Daoy (cell line): ENCODE results near the gene BTG1. TPM values are rescaled to one million over a fixed set of nuclear protein-coding genes. Genes with fewer than 3 reads are reported as not detected.
"Not testable (repeated sequence)": the region's sequence is repeated elsewhere in the genome, so short reads cannot be mapped to it uniquely, and the experiment has no call there.

ENCODE experiments used
- DNase-seq: peaks from one replicate; pipeline ENCODE4 v3.0.0-alpha.2; 2015; ENCODE audit warnings: low read depth
- total RNA-seq: library from RNA; depleted of rRNA; stranded (reverse); fragments of >200 nt; shearing (Covaris generic); gene quantifications from 2 replicates; pipeline ENCODE4 v1.2.3, GENCODE V29; 2014

BTG1 gene
- total RNA-seq, 1 experiment from 2014 or later = 5.4 TPM

DNA sequence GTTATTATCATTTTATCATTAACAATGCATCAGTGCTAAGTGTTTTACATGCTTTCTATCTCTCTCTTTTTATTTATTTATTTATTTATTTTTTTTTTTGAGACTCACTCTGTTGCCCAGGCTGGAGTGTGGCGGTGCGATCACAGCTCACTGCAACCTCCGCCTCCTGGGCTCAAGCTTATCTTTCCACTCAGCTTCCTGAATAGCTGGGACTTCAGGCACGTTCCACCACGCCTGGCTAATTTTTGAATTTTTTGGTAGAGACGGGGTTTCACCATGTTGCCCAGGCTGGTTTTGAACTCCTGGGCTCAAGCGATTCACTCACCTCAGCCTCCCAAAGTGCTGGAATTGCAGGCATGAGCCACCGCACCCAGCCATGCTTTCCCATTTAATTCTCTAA lies 3.9 kb upstream of the BTG1 start:
- no peak for DNase-seq

DNA sequence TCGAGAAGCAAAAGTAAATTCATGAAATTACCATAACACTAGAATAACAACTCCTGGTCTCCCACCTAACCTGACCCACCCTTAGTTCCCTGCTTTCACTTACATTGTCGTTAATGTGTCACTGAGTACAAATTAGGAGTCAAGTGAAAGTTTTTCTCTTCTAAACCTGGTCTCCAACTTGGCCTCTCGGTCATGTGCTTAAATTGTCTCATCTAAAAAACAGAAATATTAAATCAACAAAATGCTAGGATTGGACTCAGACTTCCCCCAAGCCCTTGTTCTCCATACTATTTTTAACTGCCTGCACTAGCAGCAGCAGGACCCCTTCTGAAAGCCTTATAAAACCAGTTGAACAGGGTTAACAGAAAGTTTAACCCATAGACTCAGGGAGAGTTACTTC lies 1.8 kb upstream of the BTG1 start:
- no peak for DNase-seq

DNA sequence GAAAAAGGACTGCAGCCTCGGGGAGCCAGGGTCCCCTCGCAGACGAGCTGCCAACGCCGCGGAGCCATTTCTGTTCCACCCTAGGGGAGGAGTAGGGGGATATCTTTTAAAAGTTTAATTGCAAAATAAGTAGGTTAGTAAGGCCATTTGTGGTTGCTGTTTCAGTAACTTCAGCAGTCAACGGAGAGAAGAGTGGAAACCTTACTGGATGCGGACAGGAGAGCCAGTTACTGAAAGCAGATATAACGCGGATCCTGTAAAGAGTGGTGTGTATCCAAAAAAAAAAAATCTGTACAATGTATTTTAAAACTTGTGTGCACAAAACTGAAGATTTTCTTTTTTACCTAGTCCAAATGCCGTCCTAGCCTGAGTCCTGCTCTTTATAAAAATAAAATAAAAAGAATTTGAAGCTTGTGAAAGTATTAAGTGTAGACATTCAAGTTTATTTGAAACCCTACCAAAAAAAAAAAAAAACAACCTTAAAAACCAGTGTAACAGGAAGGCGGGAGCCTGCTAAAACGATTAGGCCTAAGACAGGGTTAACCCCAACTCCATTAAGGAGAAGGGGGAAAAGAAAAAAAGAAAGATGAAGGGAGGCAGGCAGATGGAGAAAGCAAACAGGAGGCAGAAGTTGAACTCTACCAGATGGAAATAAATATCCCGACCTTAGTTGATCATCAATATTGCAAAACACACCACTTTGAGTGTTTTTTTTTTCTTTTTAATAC lies 1.0 kb upstream of the BTG1 start:
- no peak for DNase-seq

DNA sequence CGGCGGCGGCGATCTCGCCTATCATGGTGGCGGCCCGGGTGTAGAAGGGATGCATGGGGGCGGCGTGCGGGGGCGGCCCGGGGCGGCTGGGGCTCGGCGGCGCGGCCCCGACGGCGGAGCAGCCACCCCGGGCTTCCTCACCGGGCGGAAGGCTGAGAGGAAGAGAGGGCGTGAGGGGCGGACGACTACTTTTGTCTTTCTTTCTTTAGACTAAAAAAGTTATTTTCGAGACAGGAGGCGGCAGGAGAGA lies 240 bp downstream of the BTG1 start:
- no peak for DNase-seq

DNA sequence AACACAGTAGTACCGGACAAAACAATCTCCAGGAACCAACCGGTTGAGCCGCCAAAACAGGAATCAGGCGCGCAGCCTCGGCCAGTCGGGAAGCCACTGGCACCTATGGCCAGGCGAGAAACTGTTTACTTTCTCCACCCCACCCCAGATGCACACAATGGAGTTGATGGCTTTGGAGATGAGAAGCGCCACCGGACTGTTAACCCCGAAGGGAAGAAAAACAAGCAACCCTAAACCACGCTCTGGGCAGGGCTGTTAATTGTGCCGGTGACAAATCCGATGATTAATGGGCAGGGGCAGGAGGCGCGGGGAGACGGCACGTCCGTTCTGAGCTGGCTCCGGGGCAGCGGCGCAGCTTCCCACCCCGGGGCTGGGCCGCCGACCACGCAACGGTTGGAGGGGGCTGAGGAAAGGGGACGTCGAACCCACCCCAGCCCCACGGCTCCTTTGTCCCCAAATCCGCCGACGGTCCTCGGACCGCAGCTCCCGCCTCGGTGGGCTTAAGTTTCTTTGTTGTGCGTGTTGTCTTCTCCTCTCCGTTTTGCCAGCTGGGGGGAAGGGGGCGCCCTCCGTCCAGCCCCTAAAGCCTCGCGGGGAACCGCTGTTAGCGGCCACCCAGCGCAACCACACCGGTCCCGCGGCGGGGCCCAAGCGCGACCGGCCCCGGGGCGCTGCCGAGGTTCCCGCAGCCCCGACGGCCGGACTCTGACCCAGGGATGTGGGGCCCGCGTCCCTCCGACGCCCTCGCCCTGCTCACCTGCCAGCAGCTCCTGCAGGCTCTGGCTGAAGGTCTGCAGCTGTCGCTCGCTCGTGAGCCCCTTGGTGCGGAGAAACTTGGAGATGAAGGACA lies 790 bp downstream of the BTG1 start:
- peak; percentile 87 for DNase-seq

DNA sequence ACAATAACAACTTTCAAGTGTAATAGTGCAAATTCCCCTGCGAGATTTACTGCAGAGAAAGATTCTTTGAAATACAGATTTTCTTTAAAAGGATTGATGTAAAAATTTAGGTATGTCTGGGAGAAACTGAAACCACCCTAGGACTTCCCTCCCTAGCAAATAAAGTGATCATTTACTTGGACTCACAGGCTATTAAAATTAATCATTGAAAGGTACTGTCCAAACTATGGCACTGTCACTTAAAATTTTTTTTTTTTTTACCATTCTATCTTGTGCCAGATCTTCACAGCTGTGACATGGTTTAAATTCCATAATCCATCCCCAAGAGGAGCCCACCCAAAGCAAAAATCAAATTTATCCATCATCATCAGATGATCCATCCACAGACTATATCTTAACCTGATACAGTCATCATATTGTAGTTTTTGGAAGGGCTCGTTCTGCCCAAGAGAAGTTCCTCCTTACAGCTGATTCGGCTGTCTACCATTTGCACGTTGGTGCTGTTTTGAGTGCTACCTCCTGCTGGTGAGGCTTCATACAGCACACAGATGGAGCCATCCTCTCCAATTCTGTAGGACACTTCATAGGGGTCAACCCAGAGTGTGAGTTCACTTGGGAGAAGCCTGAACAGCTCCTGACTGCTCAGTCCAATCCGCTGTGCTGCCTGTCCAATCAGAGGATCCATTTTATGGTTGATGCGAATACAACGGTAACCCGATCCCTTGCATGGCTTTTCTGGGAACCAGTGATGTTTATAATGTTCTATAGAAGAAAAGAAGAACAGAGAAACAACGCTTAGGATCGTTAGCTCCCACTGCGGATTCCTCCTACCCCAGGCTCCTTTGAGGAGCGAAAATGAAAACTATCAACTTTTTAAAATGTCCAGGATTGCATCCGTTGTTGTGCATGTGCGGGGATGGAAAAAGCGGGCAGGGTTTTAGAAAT lies 1.7 kb downstream of the BTG1 start:
- DNase-seq = peak; percentile 82

DNA sequence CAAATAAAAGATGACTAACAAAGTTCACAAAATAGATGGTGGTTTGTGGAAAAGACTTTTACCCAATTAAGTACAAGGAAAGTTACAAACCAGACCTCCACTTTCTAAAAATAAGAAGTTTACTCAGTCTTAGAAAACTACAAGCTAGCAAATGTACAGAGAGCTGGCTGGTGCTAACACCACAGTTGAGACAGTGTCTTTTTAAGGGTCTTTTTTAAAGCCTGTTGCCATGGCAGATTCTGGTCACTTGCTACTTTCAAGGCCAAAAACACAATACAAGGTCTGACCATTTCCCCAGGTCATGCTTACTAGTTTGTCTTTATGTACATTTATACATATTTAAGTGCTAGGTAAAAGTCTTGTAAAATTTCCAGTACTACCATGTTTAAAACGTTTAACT lies 2.4 kb downstream of the BTG1 start:
- no peak for DNase-seq

DNA sequence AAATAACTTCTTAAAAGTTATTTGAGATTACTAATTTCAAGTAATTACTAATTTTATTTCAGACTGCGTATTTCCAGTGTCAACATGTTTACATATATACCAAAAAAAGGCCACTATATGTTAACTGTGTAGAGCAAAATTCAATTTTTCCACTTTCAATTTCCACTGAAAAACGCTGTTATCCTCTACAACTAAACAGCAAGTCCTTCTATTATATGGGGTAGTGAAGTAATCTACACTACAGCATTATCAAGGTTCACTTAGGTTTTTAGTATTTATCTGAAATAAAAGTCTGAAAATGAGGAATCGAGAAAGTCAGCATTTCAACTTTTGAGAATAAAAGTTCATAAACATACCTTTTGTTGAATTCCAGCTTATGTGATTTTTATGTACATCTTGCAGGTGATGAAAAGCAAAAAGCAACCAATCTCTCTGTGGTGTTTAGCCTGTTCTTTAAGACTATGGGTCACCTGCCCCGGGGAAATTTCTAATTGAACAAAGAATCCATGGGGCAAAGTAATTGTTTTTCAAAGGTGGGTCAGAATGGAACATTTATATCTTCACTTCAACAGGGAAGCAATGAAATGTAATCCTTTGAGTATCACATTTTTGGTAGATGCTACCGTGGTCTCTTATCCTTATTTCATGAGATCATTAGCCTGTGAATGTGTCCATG lies 3.3 kb downstream of the BTG1 start:
- no peak for DNase-seq

DNA sequence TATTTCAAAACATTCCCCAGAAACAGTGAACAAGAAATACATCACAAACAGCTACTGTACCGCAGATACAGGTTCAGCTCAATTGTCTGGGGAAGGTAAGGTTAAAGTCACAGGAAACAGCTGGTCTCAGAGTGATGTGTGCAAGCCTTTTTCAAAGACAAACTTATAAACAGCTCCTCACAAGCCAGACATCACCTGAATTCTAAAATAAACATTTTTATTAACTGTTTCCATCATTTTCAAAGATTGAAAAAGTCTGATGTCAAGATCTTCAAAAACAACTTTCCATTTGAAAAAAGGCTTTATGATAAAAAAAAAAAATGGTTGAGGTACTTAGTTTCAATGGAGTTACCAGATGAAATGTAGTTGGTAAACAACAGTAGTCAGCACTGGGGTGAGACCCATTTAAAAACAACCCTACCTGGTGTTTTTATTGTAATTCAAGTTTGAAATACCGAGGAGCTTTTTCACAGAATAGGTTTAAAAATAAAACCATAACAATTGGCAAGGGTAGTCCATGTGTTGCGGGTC lies 4.0 kb downstream of the BTG1 start:
- DNase-seq = no peak

DNA sequence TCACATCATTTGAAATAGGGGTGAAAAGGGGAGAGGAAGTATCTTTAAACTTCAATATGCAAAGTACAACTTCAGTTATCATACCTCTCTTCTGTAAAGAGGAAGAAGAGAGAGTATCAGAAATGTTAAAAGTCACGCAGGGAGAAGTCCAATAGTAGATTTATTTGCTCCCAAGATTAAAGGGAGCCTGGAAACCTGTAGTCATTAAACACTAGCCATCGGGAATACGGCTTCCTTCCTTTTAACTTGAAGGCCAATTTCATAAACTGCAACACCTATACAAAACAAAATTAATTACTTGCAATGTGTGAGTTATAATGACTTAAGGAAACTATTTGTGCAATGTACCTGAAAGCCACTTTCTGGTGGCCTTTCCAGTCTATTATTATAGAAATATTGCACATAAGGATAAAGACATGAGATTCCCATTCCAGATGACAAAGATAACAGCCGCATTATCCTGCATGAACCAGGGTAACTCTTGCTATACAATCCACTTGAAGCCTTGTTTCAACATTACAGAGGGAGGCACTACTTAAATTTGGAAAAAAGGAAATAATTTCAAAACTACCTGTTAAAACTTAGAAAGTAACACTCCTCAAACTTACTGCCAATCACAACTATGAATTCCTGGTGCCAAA lies 4.6 kb downstream of the BTG1 start:
- DNase-seq = no peak

DNA sequence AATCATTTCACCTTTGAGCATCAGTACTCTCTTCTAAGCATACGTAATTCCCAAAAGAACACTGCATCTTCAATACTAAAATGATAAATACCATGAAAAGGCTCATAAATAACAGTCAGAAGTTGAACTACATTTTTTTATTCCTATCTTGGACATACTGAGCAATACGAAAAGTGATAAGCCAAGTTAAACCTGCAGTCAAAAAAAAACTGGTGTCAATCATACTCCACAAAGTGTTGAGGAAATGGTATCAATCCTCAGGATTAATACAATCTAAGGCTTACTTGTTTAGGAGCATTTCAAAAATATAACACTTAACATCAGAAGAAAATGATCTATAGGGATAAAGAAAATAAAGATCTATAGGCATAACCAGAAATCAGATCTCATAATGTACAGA lies 5.5 kb downstream of the BTG1 start:
- no peak for DNase-seq

DNA sequence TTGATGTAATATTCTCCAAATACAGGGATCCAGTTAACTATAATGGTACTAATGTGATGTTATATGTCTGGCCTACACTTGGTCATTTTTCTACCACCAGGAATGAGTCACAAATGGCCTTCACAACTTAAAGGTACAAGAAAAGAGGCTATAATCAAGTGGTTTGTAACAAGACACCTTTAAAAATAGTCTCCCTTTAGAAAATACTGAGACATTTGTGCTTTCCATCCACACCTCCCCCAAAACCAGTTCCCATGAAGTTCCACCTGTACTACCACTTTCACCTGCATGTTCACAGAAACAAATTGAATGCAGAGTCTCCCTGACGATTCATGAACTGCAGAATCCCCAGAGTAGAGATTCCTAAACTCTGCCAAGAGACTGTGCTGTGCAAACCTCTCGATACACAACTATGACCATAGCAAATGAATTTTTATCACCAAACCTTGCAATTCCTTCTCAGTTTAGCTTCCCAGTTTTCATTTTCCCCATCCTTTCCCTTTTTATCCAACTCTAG lies 6.0 kb downstream of the BTG1 start:
- no peak for DNase-seq

DNA sequence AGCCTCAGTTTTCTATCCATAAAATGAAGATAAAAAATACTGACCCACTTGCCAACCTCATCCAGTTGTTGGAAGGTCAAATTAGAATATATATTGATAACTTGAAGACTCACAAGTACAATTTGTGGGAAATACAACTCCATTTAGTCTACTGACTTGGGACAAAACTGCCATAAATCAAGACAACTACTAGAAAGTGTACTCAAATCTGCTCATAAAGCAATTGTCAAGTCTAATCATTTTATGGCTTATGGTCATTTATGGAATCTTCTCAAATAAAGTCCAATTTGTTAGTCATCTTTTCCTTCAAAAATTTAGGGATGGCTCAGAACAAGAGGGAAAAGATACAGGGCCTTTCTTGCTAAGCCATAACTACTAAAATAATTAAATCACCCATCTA lies 7.0 kb downstream of the BTG1 start:
- no peak for DNase-seq

DNA sequence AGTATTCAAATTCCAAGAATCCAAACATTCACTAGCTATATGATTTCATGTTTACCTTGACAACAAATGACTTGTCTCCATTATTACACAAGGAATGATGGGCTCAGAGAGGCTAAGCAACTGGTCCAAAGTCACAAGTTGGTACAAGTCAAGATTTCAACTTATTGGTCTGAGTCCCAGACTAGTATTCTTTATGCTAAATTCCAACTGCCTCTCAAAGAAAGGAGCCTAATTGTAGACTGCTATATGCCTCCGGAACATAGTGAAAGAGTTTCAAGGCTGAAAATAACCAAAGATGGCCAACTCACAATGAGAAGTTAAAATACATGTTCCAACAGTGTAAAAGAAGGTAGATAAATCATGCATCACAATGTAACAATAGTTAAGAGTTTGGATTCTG lies 7.5 kb downstream of the BTG1 start:
- no peak for DNase-seq

DNA sequence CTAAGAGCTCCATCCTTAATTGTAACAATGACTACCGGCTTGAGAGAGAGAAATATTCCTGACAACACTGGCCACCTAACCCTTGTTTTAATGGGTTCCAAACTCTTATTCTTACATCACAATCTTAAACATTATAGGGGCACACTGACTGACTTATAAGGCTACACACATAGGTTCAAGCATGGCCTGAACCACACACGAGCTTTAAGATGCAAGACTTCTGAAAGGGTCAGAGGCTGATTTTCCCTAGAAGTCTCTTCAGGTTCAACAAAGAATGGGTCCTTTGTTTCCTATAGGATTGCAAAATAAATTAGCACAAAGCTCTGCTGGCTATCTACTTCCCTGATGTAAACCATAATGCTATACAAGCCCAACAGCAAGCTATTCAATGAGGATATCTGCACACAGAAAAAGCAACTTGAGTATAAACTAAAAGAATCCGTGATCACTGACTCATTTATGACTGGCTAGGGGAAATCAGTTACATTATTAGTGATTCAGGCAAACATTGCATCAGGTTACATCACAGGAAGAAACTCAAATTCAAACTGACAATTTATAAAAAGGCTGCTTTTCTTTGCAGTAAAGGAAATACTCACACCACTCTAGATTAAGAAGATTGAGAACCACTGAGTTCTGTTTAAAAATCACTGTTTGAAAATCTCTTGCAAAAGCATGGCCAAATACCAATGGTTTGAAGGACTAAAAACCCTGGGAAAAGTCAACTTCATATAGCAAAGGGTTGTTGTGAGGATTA lies 8.5 kb downstream of the BTG1 start:
- peak; percentile 56 for DNase-seq

DNA sequence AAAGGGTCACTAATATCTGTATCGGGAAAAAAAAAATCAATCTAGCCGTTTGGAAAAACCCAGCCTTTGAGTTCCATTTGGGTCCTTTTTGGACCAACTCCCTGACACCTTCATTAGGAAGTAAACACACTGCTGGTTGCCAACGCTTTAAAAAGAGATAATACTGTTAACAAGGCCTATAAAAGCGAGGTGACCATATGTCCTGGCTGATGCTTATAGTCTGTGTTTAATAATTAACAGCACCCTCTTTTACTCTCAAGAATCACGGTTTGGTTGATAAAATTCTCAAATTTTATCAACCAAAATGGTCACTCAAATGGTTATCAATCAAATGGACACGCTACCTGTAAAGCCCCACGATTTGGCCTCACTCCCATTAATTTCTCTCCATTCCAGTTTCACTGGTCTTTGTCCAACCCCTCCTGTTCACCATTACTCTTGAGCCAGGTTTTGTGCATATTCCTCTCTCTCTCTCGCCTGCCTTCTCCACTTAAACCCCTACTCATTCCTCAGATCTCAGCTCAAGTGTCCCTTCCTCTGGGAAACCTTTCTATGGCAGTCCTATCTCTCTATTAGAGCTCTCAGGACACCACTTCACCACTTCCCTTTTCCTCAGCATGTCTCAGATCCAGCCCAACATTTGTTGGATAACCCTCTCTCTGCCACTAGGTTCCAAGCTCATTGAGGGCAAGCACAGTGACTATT lies 9.5 kb downstream of the BTG1 start:
- DNase-seq = no peak

DNA sequence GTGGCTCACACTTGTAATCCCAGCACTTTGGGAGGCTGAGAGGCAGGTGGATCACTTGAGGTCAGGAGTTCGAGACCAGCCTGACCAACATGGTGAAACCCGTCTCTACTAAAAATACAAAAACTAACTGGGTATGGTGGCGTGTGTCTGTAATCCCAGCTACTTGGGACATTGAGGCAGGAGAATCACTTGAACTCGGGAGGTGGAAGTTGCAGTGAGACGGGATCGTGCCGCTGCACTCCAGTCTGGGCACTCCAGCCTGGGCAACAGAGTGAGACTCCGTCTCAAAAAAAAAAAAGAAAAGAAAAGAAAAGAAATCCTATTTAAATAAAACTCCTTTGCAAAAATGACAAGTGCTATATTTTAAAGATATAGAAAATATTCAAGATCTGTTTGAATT lies 10.1 kb downstream of the BTG1 start:
- not testable (repeated sequence) for DNase-seq

DNA sequence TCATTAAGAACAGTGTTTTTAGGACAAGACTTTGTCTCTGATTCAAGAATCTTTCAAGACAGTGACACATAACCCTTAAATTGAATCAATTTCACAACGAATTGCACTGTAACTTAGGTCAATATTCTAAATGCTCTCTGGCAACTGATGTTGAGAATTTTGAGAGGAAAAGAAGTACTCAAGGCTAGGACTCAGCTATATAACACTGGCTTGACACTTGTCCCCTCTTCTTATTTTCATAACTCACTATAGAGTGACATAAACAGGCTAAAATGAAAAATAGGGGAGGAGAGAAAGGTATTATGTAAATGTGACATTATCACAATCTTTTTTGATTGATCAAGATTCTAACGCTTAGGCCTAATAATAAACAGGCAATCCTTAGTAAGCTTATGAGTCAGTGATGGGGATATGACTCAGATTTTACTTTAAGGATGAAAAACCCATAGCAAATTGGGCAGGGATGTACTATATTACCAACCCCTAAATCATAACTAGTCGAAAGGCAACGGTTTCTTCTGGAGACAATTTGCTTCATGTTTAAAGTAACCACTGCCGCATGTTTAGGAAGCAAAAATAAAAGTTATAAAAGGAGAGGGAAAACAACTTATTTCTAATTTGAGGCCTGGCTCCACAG lies 10.9 kb downstream of the BTG1 start:
- DNase-seq = peak; percentile 45
